Measurements from ENCODE around the gene RGS7BP. TPM values are rescaled to one million over a fixed set of nuclear protein-coding genes. Genes with fewer than 3 reads are reported as not detected.

RGS7BP gene
- total RNA-seq, 2 experiments from 2014 or later: not detected

GRCh38 chr5:64576250-64576649 is 70.4 kb downstream of the RGS7BP start:
- POLR2A ChIA-PET: no interaction called here
- Mint-ChIP-seq H3K36me3 (no peaks in the 10 kb centered on the region), H3K4me1 (no peaks in the 10 kb centered on the region), H3K4me3 (no peak overlapping the region), H3K27me3 (peaks cover 3% of the 10 kb centered on the region), H3K27ac (no peak overlapping the region), H3K9me3 (no peaks in the 10 kb centered on the region)
- DNase-seq (no peak), ATAC-seq (ENCODE audit: low read depth) (no peak)

- no peak overlapping the region for H3K4me3 Mint-ChIP-seq
- no peaks in the 10 kb centered on the region for H3K4me1 Mint-ChIP-seq
- ATAC-seq (ENCODE audit: low read depth) (no peak), DNase-seq (no peak)
- POLR2A ChIA-PET: no interaction called here
- H3K27me3 Mint-ChIP-seq: peaks cover 7% of the 10 kb centered on the region
- no peaks in the 10 kb centered on the region for H3K9me3 Mint-ChIP-seq
- no peaks in the 10 kb centered on the region for H3K36me3 Mint-ChIP-seq
- H3K27ac Mint-ChIP-seq: no peak overlapping the region
Observed at GRCh38 chr5:64585646-64586045, 79.8 kb downstream of the RGS7BP start.

- no peaks in the 10 kb centered on the region for H3K9me3 Mint-ChIP-seq
- no peaks in the 10 kb centered on the region for H3K36me3 Mint-ChIP-seq
- no peak overlapping the region for H3K27ac Mint-ChIP-seq
- DNase-seq: no peak
- peaks cover 12% of the 10 kb centered on the region for H3K27me3 Mint-ChIP-seq
- no peak for ATAC-seq (ENCODE audit: low read depth)
- POLR2A ChIA-PET: no interaction called here
- no peaks in the 10 kb centered on the region for H3K4me1 Mint-ChIP-seq
- H3K4me3 Mint-ChIP-seq: no peak overlapping the region
Observed at GRCh38 chr5:64587370-64587769, 81.6 kb downstream of the RGS7BP start.

- H3K27ac Mint-ChIP-seq: no peak overlapping the region
- POLR2A ChIA-PET: no interaction called here
- DNase-seq: no peak
- no peak for ATAC-seq (ENCODE audit: low read depth)
- no peaks in the 10 kb centered on the region for H3K36me3 Mint-ChIP-seq
- H3K27me3 Mint-ChIP-seq: peaks cover 6% of the 10 kb centered on the region
- no peaks in the 10 kb centered on the region for H3K4me1 Mint-ChIP-seq
- no peaks in the 10 kb centered on the region for H3K9me3 Mint-ChIP-seq
- H3K4me3 Mint-ChIP-seq: no peak overlapping the region
Observed at GRCh38 chr5:64592730-64593341, 87.0 kb downstream of the RGS7BP start.

- no peaks in the 10 kb centered on the region for H3K4me1 Mint-ChIP-seq
- ATAC-seq (ENCODE audit: low read depth): no peak
- H3K9me3 Mint-ChIP-seq: no peaks in the 10 kb centered on the region
- no peak overlapping the region for H3K4me3 Mint-ChIP-seq
- no peak for DNase-seq
- H3K27me3 Mint-ChIP-seq: peaks cover 6% of the 10 kb centered on the region
- no peak overlapping the region for H3K27ac Mint-ChIP-seq
- POLR2A ChIA-PET: no interaction called here
- no peaks in the 10 kb centered on the region for H3K36me3 Mint-ChIP-seq
Observed at GRCh38 chr5:64594025-64594424, 88.2 kb downstream of the RGS7BP start.

GRCh38 chr5:64594601-64595000 is 88.8 kb downstream of the RGS7BP start:
- peaks cover 6% of the 10 kb centered on the region for H3K27me3 Mint-ChIP-seq
- DNase-seq: no peak
- no peak overlapping the region for H3K27ac Mint-ChIP-seq
- H3K4me3 Mint-ChIP-seq: no peak overlapping the region
- H3K36me3 Mint-ChIP-seq: no peaks in the 10 kb centered on the region
- POLR2A ChIA-PET: no interaction called here
- no peak for ATAC-seq (ENCODE audit: low read depth)
- H3K4me1 Mint-ChIP-seq: no peaks in the 10 kb centered on the region
- no peaks in the 10 kb centered on the region for H3K9me3 Mint-ChIP-seq

GRCh38 chr5:64595031-64595855 is 89.4 kb downstream of the RGS7BP start:
- Mint-ChIP-seq H3K27me3 (peaks cover 6% of the 10 kb centered on the region), H3K4me3 (no peak overlapping the region), H3K9me3 (no peaks in the 10 kb centered on the region), H3K36me3 (no peaks in the 10 kb centered on the region), H3K4me1 (no peaks in the 10 kb centered on the region), H3K27ac (no peak overlapping the region)
- POLR2A ChIA-PET: no interaction called here
- DNase-seq: no peak
- no peak for ATAC-seq (ENCODE audit: low read depth)

GRCh38 chr5:64599226-64599625 is 93.4 kb downstream of the RGS7BP start:
- Mint-ChIP-seq H3K4me1 (no peaks in the 10 kb centered on the region), H3K9me3 (no peaks in the 10 kb centered on the region), H3K4me3 (no peak overlapping the region), H3K27me3 (peaks cover 2% of the 10 kb centered on the region), H3K27ac (no peak overlapping the region), H3K36me3 (no peaks in the 10 kb centered on the region)
- POLR2A ChIA-PET: no interaction called here
- ATAC-seq (ENCODE audit: low read depth): no peak
- no peak for DNase-seq

- no peak for ATAC-seq (ENCODE audit: low read depth)
- no peak for DNase-seq
- Mint-ChIP-seq H3K4me1 (no peaks in the 10 kb centered on the region), H3K27ac (no peak overlapping the region), H3K36me3 (no peaks in the 10 kb centered on the region), H3K27me3 (peaks cover 2% of the 10 kb centered on the region), H3K4me3 (no peak overlapping the region), H3K9me3 (no peaks in the 10 kb centered on the region)
- POLR2A ChIA-PET: no interaction called here
Observed at GRCh38 chr5:64603676-64604075, 97.9 kb downstream of the RGS7BP start.

- no peaks in the 10 kb centered on the region for H3K4me1 Mint-ChIP-seq
- no peak overlapping the region for H3K4me3 Mint-ChIP-seq
- ATAC-seq (ENCODE audit: low read depth) (no peak), DNase-seq (no peak)
- peaks cover 3% of the 10 kb centered on the region for H3K27me3 Mint-ChIP-seq
- H3K36me3 Mint-ChIP-seq: no peaks in the 10 kb centered on the region
- no peaks in the 10 kb centered on the region for H3K9me3 Mint-ChIP-seq
- POLR2A ChIA-PET: no interaction called here
- H3K27ac Mint-ChIP-seq: no peak overlapping the region
Observed at GRCh38 chr5:64606926-64607325, 101.1 kb downstream of the RGS7BP start.

- H3K4me1 Mint-ChIP-seq: no peaks in the 10 kb centered on the region
- no peaks in the 10 kb centered on the region for H3K9me3 Mint-ChIP-seq
- no peak overlapping the region for H3K27ac Mint-ChIP-seq
- no peaks in the 10 kb centered on the region for H3K36me3 Mint-ChIP-seq
- H3K27me3 Mint-ChIP-seq: peaks cover 15% of the 10 kb centered on the region
- ATAC-seq (ENCODE audit: low read depth): no peak
- POLR2A ChIA-PET: no interaction called here
- no peak overlapping the region for H3K4me3 Mint-ChIP-seq
- DNase-seq: no peak
Observed at GRCh38 chr5:64612344-64612961, 106.6 kb downstream of the RGS7BP start.

GRCh38 chr5:64615895-64616294 is 110.1 kb downstream of the RGS7BP start:
- Mint-ChIP-seq H3K27ac (no peak overlapping the region), H3K4me3 (no peak overlapping the region), H3K9me3 (no peaks in the 10 kb centered on the region), H3K36me3 (no peaks in the 10 kb centered on the region), H3K4me1 (no peaks in the 10 kb centered on the region), H3K27me3 (peaks cover 12% of the 10 kb centered on the region)
- ATAC-seq (ENCODE audit: low read depth) (no peak), DNase-seq (no peak)
- POLR2A ChIA-PET: no interaction called here

GRCh38 chr5:64619609-64620008 is 113.8 kb downstream of the RGS7BP start:
- no peak overlapping the region for H3K4me3 Mint-ChIP-seq
- POLR2A ChIA-PET: no interaction called here
- H3K27ac Mint-ChIP-seq: no peak overlapping the region
- H3K9me3 Mint-ChIP-seq: no peaks in the 10 kb centered on the region
- ATAC-seq (ENCODE audit: low read depth) (no peak), DNase-seq (no peak)
- no peaks in the 10 kb centered on the region for H3K4me1 Mint-ChIP-seq
- H3K36me3 Mint-ChIP-seq: no peaks in the 10 kb centered on the region
- peaks cover 23% of the 10 kb centered on the region for H3K27me3 Mint-ChIP-seq

GRCh38 chr5:64622991-64623390 is 117.2 kb downstream of the RGS7BP start:
- no peak overlapping the region for H3K4me3 Mint-ChIP-seq
- H3K36me3 Mint-ChIP-seq: no peaks in the 10 kb centered on the region
- no peak overlapping the region for H3K27ac Mint-ChIP-seq
- DNase-seq: no peak
- no peak for ATAC-seq (ENCODE audit: low read depth)
- H3K9me3 Mint-ChIP-seq: no peaks in the 10 kb centered on the region
- POLR2A ChIA-PET: no interaction called here
- H3K4me1 Mint-ChIP-seq: no peaks in the 10 kb centered on the region
- H3K27me3 Mint-ChIP-seq: peaks cover 36% of the 10 kb centered on the region

Measured in activated naive CD8-positive, alpha-beta T cell treated with anti-CD3 and anti-CD28 coated beads, Interleukin-2, amount 10 ng/mL, durations not matched to agents 7 days and 5 days (primary cell).